WI38 (cell line): ENCODE measurements around the gene RFX4.
"Not testable (repeated sequence)": the region's sequence is repeated elsewhere in the genome, so short reads cannot be mapped to it uniquely, and the experiment has no call there.

Source experiments
- H3K4me3 ChIP-seq: 2 replicates; pipeline ENCODE4 v1.5.1; 2011; ENCODE audit warnings: low read depth, mild to moderate bottlenecking, control low read depth, low read length
- TF ChIP-seq, protein P1 (sequence below): IDR thresholded peaks from 2 replicates; pipeline ENCODE4 v1.5.1; 2012; ENCODE audit warnings: low read depth, mild to moderate bottlenecking, control low read depth, low read length

Gene RFX4

DNA sequence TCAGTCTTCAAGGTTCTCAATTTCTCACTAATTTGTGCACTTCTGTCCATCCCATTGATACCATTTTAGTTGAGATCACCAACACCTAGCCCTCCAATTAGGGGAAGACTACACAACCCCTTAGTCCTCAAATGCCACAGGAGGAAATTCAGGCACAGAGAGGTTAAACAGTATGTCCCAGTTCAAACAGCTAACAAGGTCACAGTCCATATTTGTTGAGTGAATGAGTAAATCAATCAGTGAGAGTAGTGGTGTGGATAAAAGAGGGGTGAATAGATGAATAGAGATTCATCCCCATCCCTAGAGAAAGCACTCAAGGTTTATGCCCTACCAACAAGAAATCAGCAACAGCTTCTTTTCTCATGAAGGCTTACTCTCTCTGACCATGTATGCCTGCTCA is 97.5 kb downstream of the RFX4 start:
- H3K4me3 ChIP-seq = no peak overlapping the region
- TF ChIP-seq, protein P1, sequence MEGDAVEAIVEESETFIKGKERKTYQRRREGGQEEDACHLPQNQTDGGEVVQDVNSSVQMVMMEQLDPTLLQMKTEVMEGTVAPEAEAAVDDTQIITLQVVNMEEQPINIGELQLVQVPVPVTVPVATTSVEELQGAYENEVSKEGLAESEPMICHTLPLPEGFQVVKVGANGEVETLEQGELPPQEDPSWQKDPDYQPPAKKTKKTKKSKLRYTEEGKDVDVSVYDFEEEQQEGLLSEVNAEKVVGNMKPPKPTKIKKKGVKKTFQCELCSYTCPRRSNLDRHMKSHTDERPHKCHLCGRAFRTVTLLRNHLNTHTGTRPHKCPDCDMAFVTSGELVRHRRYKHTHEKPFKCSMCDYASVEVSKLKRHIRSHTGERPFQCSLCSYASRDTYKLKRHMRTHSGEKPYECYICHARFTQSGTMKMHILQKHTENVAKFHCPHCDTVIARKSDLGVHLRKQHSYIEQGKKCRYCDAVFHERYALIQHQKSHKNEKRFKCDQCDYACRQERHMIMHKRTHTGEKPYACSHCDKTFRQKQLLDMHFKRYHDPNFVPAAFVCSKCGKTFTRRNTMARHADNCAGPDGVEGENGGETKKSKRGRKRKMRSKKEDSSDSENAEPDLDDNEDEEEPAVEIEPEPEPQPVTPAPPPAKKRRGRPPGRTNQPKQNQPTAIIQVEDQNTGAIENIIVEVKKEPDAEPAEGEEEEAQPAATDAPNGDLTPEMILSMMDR = no peak

DNA sequence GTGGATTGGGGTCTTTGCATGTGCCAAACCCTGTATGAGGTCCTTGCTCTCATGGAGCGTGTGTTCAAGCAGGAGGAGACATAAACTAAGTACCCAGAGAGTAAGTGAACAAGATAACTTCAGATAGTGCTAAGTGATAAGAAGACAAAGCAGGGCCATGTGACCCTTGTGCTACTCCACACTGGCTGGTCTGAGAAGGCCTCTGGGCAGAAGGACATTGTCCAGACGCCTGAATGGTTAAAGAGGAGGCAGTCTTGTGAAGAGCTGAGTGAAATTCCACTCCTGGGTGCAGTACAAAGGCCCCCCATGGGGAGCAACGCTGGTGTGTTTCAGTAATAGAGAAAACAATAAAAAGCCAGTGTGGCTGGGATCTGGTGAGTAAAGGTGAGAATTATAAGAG is 98.4 kb downstream of the RFX4 start:
- no peak overlapping the region for H3K4me3 ChIP-seq
- TF ChIP-seq, protein P1 = no peak

DNA sequence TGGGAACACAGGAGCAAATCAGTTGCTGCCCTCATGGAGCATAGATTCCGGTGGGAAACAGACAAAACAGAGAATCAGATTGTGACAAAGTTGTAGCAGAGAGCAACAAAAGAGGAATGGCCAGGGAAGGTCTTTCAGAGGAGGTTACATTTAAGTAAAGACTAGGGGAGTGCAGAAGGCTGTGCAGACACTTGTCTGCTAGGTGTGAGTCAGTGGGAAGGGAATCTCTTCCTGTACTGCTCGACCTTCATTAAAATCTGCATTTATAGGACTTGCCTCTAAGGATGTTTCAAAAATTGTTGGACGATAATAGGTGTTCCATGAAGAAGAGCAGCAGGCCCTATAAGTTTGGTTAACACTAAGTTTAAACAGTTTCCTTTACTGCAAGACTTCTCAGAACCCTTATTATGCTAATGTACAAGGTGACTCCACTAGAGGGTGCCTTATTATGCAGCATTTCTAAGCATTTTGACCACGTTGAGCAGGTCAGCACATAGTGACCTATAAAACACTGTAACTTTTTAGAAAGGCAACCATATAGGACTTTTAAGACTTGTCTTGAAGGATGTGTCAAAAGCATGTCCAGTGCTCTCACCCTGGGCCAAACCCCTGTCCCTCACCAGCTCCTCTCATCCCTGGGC is 99.9 kb downstream of the RFX4 start:
- no peak overlapping the region for H3K4me3 ChIP-seq
- TF ChIP-seq, protein P1 = no peak

DNA sequence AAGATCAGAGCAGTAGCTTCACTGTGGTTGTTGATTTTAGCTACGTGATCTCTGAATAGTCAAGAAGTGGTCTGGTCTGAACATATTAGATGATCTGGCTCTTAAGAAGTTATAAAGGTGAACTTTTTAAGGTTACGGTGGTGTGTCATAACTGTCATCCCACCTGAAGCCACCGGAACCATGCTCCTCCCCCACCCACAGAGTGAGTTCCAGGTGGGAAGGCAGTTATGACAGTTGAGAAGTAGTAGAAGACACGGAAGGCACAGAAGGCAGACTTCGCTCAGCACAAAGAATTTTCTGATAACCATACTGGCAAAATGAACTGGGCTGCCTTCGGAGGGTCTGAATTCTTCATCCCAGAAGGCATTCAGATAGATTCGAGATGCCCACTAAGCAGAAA is 101.7 kb downstream of the RFX4 start:
- TF ChIP-seq, protein P1 = no peak
- no peak overlapping the region for H3K4me3 ChIP-seq

DNA sequence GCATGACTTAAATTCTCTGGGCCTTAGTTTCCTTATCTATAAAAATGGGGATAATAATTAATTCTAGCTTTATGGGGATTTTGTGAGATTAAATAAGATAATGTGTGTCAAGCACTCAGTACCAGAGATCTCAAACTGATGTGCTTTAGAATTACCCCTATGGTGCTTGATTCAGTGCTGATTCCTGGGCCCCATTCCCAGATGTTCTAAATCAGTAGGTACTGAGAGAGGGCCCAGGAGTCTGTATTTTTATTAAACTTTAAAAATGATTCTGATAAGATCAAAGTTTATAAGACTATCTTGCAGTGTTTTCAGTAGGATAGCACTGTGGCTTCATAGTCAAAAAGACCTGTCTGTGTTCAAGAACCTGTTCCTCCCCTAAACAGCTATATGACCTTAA is 102.6 kb downstream of the RFX4 start:
- no peak overlapping the region for H3K4me3 ChIP-seq
- TF ChIP-seq, protein P1 = no peak

DNA sequence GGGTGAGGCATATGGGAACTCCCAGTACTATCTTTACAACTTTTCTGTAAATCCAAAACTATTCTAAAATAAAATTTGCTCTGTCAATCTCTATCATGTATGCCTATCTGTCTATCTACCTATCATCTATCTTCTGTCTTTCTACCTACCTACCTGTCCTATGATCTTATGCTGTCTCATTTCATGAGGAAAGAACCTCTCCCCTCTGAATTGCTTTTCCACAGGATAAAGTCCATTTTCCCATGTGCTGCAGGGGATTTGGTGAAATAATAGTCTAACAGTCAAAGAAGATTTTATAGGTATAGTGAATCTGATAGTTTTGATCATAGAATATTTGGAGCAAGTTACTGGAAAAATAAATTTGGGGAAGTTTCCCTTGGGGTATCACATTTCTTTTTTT is 104.9 kb downstream of the RFX4 start:
- H3K4me3 ChIP-seq = no peak overlapping the region
- TF ChIP-seq, protein P1 = no peak

DNA sequence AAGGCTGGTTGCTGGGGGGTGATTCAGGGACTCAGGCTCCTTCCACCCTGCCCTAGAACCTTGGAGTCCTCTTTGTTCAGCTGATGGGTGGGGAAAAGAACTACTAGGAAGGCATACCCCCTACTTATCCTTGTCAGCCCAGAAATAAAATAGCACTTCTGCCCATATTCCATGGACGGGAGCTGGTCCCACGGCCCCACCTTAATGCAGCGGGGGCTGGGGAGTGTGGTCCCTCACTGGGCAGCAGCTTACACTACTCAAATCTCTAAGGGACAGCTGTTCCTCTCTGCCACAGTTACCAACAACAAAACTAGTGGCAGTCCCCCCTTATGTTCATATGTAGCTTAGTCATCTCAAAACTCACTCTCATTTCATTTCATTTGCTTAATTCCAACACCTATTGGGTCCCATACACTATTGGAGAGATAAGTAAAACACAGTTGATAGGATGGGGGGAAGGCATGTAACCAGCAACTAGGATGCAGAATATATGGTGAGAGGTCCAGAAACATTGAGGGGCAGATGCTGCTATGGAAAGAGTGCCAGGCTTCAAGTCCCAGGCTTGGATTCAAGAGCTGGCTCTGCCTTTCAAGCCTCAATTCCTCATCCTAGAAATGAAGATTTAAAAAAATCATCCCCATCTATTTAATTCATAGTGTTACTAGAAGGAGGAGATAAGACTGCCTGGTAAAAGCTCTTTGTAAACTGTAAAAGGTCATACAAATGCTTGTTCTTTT is 107.9 kb downstream of the RFX4 start:
- no peak overlapping the region for H3K4me3 ChIP-seq
- TF ChIP-seq, protein P1 = no peak

DNA sequence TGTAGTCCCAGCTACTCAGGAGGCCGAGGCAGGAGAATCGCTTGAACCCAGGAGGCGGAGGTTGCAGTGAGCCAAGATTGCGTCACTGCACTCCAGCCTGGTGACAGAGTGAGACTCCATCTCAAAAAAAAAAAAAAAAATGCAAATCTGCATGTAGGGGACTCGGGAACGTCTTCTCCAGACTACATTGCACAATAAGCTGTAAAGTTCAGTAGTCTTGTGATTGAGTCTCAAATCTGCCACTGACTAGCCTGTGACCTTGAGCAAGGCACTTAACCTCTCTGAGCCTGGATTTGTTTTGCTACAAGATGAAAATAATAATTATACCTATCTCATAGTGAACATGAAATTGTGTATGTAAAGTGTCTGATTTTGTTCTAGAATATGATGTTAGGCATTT is 109.2 kb downstream of the RFX4 start:
- H3K4me3 ChIP-seq = not testable (repeated sequence)
